ENCODE data around the gene RNF138.

GRCh38 chr18:32056613-32057358 is 34.9 kb upstream of the RNF138 start:
- TF ChIP-seq CTCF (conservative IDR thresholded peaks at IDR 0.05) (no peak), EZH2 (IDR thresholded peaks at IDR 0.05; ENCODE audit: low read depth) (no peak)

Measured in PC-9 (cell line).